HG03439 (cell line): ENCODE measurements around the gene MRPL2.

Experiments
- ATAC-seq: cut with Tn5 transposase; IDR thresholded peaks from one replicate; pipeline ENCODE4 v1.9.1; 2021; ENCODE audit warnings: mild to moderate bottlenecking, moderate library complexity; ENCODE audit not compliant: unreplicated experiment

Gene MRPL2

DNA sequence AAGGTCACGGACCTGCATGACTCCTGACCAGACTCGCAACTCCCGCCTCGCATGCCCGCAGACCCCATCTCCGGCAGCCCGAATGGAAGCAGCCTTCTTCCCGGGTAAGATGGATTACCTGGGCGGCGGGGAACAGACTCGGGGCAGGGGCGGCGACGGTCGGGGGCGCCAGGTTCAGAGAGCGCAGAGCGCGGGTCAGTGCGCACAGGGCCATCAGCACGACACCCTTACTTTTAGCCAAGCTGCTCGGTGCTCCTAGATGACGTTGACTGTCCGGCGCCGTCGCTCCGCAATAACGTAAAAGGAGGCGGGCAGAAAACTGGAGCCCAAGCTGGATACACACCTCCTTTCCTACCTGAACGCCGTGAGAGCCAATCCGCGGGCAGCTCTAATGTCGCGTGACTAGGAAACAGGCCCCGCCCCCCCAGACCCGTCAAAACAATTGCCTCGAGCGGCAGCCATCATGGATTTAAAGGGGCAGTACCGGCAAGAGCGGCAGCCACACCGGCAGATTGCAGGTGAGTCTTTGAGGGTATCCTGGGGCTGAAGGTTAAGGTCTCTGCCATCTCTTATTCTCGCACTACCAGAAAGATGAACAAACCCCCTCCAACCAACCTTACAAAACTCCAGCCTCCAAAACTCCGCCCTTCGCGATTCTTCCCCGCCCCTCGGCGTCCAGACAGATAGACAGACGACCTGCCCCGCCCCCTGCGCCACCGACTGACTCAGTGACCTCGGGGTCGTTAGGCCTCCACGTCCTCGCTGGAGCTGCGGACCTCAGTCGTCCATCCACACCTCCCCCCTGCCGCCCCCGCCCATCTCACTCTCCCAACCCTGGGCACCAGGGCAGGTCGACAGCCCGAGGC is at the start of gene MRPL2, which contains the start of gene KLC4:
TSS of gene MRPL2 (minus strand) at position 267 of the 866 bp plus-strand sequence. CDS start at position 214, 53 bp downstream.
TSS of gene KLC4 (plus strand) at position 464 of the 866 bp plus-strand sequence. CDS start 1,705 bp downstream, outside the sequence.
- peak; percentile 90 for ATAC-seq

DNA sequence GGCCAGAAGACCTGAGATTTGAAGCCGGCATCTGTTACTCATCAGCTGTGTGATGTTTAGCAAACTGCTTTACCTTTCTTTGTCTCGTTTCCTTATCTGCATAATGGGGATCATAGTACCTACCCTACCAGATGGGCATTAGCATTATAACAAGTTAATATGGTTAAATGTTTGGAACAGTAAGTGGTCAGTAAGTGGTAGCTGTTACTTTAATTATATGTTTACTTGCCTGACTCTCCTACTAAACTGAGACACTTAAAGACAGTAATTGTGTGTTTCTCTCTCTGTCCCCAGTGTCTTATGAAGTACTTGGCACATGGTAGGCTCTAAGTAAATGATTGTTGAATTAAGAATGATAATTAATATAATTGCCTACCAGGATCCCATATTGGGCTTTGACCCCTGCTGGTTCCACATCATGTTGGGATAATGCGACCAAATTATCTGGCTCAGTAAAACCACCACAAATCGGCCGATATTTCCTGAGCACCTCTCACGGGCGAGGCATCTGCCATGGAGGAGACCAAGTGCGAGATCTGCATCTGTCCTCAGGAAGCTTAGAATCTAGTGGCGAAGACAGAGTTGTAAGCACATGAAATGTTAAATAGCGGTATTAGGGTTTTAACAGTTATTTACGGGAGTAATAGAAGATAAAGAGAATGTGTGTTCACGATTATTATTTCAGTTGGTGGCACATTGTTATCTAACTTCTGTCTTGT is 48.3 kb upstream of the MRPL2 start:
- no peak for ATAC-seq

- no peak for ATAC-seq
Measured at GRCh38 chr6:43105538-43106222, 46.4 kb upstream of the MRPL2 start.

- no peak for ATAC-seq
Measured at GRCh38 chr6:43103253-43103876, 44.1 kb upstream of the MRPL2 start.

GRCh38 chr6:43101497-43101896 is 42.3 kb upstream of the MRPL2 start:
- no peak for ATAC-seq

DNA sequence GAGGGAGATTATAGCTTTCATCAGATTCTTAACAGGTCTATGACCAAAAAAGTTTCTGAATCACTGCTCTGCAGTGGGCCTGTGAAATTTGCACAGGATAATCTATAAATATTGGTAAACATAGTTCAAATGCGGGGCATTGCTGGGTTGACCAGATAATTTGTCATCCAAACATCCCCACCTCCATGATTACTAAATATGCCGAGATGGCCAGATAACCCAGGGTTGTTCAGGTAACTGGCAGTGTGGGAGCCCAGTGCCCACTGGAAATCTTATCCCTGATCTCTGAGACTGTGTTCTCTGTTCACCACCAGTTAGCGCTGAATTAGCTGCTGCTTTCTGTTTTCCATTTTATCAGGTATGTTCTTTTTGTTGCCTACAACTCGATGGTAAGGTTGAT is 38.3 kb upstream of the MRPL2 start:
- no peak for ATAC-seq

DNA sequence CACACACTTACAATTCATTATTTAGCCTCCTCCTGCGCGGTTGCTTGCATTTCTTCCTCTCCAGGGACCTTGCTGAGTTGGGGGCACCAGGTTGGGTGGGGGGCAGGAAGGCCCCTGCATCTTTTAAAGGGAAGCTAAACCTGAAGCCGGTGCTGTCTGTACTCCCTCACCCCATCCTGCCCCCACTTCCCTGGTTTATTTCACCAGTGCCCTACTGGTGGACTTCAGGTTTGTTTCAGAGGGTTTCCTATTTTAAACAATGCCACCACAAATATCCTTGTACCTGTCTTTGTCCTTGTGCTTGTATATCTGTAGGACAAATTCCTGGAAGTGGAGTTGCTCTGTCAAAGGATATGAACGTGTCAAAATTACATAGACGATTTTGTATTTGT is 37.9 kb upstream of the MRPL2 start:
- ATAC-seq: no peak

DNA sequence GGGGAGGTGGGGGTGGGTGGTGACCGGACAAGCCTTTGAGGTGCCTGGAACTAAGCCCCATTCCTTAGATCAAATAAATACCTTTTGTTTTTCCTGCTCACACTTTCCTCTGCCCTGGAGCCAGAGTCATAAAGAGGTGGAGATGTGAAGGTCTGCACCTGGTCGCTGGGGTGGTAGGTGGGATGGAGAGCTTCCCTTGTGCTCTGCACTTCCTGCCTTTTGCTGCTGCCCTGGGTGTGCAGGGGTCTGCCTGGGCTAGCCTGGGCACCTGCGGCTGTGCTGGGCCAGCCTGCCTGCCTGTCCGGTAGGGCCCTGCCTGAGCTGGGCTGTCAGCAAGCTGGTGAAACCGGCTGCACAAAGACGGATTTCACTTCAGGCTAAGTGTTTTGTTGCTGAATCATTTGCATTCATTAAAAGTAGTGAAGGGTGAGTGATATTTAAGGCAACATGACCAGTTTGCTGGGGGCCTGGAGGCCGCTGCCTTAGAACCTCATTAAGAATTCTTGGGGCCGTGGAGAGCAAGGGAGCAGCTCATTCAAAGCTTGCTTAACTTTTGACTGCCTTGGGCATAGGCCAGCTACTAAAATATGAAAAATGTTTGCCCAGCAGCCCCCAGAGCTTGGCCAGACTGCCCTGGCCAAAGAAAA is 37.3 kb upstream of the MRPL2 start:
- ATAC-seq: no peak

DNA sequence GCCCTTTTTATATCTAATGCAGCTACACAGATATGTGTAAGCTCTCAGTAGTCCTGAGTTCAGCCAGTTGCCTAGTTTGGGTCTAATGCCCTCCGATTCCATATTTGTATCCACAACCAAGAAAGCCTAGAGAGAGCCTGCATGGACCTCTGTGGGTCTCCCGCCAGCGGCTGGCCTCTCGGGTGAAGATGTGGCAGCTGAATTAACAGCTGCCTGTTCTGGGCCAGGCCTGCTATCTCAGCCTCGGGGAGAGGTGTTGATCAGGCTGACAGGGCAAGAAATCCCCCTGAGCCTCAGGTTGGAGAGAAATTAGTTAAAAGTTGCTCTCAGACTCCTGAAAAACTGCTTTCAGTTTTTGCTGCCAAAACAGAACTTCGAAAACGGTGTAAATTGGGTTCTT is 36.7 kb upstream of the MRPL2 start:
- ATAC-seq: no peak

DNA sequence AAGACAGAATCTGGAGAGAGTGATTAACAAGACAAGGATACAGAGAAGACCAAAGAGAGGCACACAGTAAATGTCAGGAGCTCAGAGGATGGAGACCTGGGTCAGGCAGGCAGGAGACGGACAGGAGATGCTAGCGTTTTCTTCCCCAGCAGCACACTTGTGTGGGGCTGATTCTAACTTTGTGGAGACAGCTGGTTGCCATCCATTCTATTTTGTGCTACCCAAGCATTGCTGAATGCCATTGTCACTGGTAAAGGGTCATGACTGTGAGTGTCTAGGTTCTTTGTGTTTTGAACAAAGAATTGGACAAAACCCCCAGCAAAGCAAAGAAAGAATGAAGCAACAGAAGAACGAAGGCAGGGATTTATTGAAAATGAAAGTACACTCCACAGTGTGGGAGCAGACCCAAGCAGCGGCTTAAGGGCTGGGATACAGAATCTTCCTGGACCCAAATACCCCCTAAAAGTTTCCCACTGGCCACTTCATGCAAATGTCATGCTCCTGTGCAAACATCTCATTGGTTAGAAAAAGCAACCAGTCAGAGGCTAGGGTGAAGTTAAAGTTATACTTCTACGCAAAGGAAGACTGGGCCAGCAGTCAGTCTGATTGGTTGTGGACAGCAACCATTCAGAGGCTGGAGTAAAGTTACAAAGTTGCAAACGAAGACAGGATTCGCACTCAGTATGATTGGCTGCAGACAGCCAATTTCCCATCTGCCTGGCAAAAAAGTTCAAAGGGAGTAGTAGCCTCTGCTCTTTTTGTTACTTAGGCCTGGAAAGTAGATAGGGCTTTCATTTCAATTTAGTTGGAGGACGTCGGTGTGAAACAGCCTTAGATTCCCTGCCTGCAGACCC is 34.4 kb upstream of the MRPL2 start:
- ATAC-seq: no peak

DNA sequence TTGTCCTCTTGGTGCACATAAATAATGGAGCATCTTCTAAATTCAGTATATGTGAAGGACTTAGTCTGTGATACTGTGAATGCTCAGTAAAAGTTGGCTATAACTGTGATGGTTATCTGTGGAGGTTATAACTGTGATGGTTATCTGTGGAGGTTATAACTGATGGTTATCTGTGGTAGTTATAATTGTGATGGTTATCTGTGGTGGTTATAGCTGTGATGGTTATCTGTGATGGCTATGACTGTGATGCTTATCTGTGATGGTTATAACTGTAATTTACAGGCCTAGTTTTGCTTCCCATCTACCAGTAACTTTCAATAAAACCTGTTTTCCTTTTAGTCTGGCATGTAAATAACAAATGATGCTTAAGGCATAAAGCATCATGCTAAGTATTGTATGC is 33.4 kb upstream of the MRPL2 start:
- ATAC-seq: no peak

DNA sequence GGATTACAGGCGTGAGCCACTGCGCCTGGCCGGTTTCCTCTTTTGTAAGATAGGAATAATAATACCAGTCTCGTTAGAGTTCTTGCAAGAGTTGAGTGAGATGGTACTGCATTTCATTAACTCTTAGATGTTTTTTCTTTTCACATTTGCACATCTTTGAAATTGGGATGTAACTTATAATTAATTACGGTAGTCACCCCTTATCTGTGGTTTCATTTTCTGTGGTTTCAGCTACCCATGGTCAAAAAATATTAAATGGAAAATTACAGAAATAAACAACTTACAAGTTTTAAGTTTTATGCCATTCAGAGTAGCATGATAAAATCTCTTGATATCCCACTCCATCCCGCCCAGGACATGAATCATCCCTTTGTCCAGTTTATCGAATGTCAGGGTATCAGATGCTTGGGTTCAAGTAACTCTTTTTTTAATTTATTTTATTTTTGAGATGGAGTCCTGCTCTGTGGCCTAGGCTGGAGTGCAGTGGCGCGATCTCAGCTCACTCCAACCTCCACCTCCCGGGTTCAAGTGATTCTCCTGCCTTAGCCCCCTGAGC is 32.3 kb upstream of the MRPL2 start:
- ATAC-seq: no peak

- ATAC-seq: no peak
Measured at GRCh38 chr6:43091020-43091419, 31.8 kb upstream of the MRPL2 start.

GRCh38 chr6:43090559-43090956 is 31.3 kb upstream of the MRPL2 start:
- no peak for ATAC-seq

- no peak for ATAC-seq
Measured at GRCh38 chr6:43089874-43090558, 30.8 kb upstream of the MRPL2 start.

GRCh38 chr6:43089467-43089866 is 30.2 kb upstream of the MRPL2 start:
- no peak for ATAC-seq

DNA sequence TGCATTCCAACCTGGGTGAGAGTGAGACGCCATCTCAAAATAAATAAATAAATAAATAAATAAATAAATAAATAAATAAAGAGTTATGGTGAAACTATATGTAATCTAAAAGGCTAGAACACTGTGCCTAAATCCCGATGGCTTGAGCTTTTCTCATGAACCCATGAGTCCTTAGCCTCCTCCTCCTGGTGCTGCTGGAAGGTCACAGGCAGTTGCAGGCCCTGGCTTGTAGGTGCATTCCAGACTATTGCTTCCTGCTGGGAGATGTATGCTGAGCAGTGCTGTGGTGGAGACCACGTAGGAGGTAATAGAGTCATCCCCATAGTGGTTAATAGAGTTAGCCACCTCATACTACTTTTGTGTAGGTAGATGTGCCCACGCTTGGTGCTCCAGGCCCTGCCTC is 29.4 kb upstream of the MRPL2 start:
- ATAC-seq: no peak

GRCh38 chr6:43086022-43086658 is 26.9 kb upstream of the MRPL2 start:
- ATAC-seq: no peak
